ENCODE data around the gene ARSG.

ARSG gene

DNA sequence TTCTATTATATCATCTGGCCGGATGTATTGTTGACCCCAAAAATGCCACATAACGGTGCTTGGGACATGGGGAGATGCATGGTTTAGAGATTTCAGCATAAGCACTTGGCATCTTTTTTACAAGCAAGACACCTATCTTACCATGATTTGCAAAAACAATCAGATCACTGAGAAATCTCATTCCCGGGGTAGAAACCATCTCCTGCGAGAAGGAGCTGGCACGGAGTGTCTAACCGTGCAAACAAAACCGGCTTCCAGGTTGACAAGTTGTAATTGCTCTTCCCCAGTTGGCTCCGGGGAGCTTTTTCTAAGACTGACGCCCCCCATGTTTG, 1.4 kb upstream of the ARSG start:
- no peak overlapping the region for H3K27ac ChIP-seq
- no peak for DNase-seq (ENCODE audit: low spot score)

GRCh38 chr17:68290268-68290954, 884 bp upstream of the ARSG start:
- Histone ChIP-seq H3K27ac (no peak overlapping the region), H3K4me3 (peak overlapping the region; percentile 83)
- TF ChIP-seq CTCF (IDR thresholded peaks at IDR 0.05) = no peak
- DNase-seq (ENCODE audit: low spot score) = no peak

More for the DNA sequence above, 1.4 kb upstream of the ARSG start:
- no peak for TF ChIP-seq CTCF (IDR thresholded peaks at IDR 0.05)
- peak overlapping the region; percentile 83 for H3K4me3 ChIP-seq

DNA sequence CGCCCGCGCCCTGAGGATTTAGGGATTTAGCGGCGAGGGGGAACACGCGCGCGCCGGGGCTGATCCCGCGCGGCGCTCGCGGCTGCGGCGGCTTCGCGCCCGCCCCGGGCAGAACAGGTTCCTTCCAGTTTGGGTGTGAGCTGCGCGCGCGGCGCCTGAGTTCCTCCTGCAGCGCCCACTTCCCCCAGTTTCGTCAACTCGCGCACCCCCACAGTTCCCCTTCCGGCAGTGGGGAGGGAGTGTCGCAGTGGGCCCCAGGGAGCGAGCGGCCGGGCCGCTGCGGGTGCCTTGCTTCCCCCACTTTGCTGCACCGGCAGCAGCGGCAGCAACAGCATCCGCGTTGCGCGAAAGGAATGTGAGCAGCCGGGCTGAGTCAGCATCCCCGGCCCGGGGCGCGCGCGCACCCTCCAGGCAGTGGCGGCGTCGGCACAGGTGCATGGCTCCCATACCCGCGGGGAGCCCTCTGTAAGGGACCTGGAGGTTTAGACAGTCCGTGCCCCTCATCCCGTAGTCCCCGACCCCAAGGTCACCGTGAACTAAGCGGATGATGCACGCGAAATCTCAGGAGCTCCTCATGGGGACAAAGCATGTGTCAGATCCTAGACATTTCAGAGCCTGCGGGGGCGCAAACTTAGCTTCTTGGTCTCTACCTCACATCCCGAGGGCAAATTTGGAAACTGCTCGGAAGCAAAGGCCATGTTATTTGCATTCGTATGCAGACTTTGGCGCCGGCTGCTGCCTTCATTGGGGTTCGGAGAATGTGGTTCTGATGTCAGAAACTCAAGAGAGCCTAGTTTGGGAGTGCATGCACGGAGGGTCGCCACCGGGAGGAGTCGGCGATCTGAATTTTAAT, 767 bp downstream of the ARSG start:
- Histone ChIP-seq H3K27ac (peak overlapping the region in 1 of 2 donors; percentile 61), H3K4me3 (peak overlapping the region; percentile 83)
- peak; percentile 78 for DNase-seq (ENCODE audit: low spot score)
- TF ChIP-seq CTCF (IDR thresholded peaks at IDR 0.05) = no peak

GRCh38 chr17:68292689-68293040, 1.4 kb downstream of the ARSG start:
- H3K27ac ChIP-seq = no peak overlapping the region
- no peak for TF ChIP-seq CTCF (IDR thresholded peaks at IDR 0.05)
- DNase-seq (ENCODE audit: low spot score) = no peak
- peak overlapping the region; percentile 83 for H3K4me3 ChIP-seq

GRCh38 chr17:68293490-68294195, 2.3 kb downstream of the ARSG start:
- Histone ChIP-seq H3K27ac (no peak overlapping the region), H3K4me3 (no peak overlapping the region)
- TF ChIP-seq CTCF (IDR thresholded peaks at IDR 0.05) = no peak
- no peak for DNase-seq (ENCODE audit: low spot score)

DNA sequence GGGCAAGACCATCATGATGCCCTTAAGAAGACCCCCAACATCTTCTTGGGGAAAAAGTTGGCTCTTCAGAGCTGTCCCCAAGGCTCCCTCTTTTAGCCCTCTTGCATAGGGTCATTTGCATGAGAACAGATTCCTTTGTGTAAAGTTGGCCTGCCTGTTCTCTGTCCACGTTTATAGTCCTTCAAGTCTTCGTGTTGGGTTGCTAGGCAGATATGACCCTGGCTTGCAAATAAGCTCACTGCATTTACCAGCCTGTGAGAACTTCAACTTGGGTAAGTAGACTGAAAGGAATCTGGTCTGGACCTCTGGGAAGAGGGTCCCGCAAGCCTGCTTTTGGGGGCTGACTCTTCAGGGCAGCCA, 2.9 kb downstream of the ARSG start:
- Histone ChIP-seq H3K4me3 (no peak overlapping the region), H3K27ac (no peak overlapping the region)
- no peak for TF ChIP-seq CTCF (IDR thresholded peaks at IDR 0.05)
- DNase-seq (ENCODE audit: low spot score) = no peak
